Gastrocnemius medialis (tissue), 4 donors: ENCODE data around the gene ANKRD50. TPM values are rescaled to one million over a fixed set of nuclear protein-coding genes. Genes with fewer than 3 reads are reported as not detected.

Experiments used
- ATAC-seq, 2 donors: fragments of 150-250 bp; one replicate each; pipeline ENCODE4 v1.9.1; 2016
- DNase-seq, 2 donors: peaks; one replicate each; pipeline ENCODE4 v3.0.0-alpha.2; 2019
- H3K27ac ChIP-seq, 4 donors: fragments of 200-600 bp; sonication (generic); 1 replicate in 1 of 4; 2 replicates in 3 of 4; pipeline ENCODE4 v1.5.1; 2016 to 2018; ENCODE audit warnings: mild to moderate bottlenecking in 2 of 4, moderate library complexity in 1 of 4
- H3K27me3 ChIP-seq, 3 donors: fragments of 200-600 bp; sonication (generic) in 2 of 3; 1 replicate in 1 of 3; 2 replicates in 2 of 3; pipeline versions ENCODE4 v1.5.1 to v1.6.0; 2016 to 2019; ENCODE audit warnings: mild to moderate bottlenecking in 1 of 3, moderate library complexity in 1 of 3
- H3K36me3 ChIP-seq, 2 donors: fragments of 200-600 bp; sonication (generic) in 1 of 2; one replicate each; pipeline ENCODE4 v1.5.1; 2017 to 2018
- H3K4me1 ChIP-seq, 2 donors: fragments of 200-600 bp; sonication (generic) in 1 of 2; one replicate each; pipeline ENCODE4 v1.5.1; 2016 to 2017; ENCODE audit warnings: mild to moderate bottlenecking in 2 of 2
- H3K4me3 ChIP-seq, 4 donors: fragments of 200-600 bp; sonication (generic) in 3 of 4; 1 replicate in 1 of 4; 2 replicates in 3 of 4; pipeline ENCODE4 v1.5.1; 2016 to 2019; ENCODE audit warnings: mild to moderate bottlenecking in 2 of 4
- H3K9me3 ChIP-seq, 3 donors: fragments of 200-600 bp; sonication (generic) in 2 of 3; 1 replicate in 1 of 3; 2 replicates in 2 of 3; pipeline ENCODE4 v1.5.1; 2016 to 2019
- CTCF ChIP-seq, 5 experiments: fragments of 450-650 bp in 3 of 5; fragments of 200-600 bp in 2 of 5; sonication (generic) in 2 of 5; IDR thresholded peaks in 4 of 5; conservative IDR thresholded peaks in 1 of 5; 1 replicate in 4 of 5; 2 replicates in 1 of 5; pipeline ENCODE4 v1.5.1; 2016 to 2019; ENCODE audit warnings: antibody characterized with exemption in 5 of 5, mild to moderate bottlenecking in 3 of 5, moderate library complexity in 3 of 5
- POLR2A ChIP-seq, 2 donors: fragments of 450-650 bp; IDR thresholded peaks; one replicate each; pipeline ENCODE4 v1.6.1; 2017; ENCODE audit warnings: antibody characterized with exemption in 2 of 2, mild to moderate bottlenecking in 2 of 2, moderate library complexity in 2 of 2
- in situ Hi-C, 4 donors: fragments of 200-750 bp; cut with MboI; loops; one replicate each; pipeline versions ENCODE4 v1.15.0 to v1.8.0; 2017; ENCODE audit warnings: low sequenced_read_pairs in 4 of 4
- intact Hi-C: fragments of 100-400 bp; cut with DNase I; formaldehyde crosslinking; loops from one replicate; pipeline ENCODE4 v1.15.1; 2023; ENCODE audit warnings: low total_unique reads
- total RNA-seq, 4 donors: library from RNA; depleted of rRNA; stranded (reverse); fragments of >200 nt; gene quantifications; one replicate each; pipeline versions ENCODE4 v1.1.0 to v1.2.3, GENCODE V29; 2016

The ANKRD50 gene
- total RNA-seq, 4 donors from 2014 or later = 2.5 to 4.2 (median 3.3) TPM

- H3K4me3 ChIP-seq = no peak overlapping the region
- no peaks in the 10 kb centered on the region for H3K27me3 ChIP-seq
- ATAC-seq (no peak), DNase-seq (no peak)
- no peaks in the 10 kb centered on the region for H3K4me1 ChIP-seq
- H3K27ac ChIP-seq = no peak overlapping the region
- TF ChIP-seq CTCF (IDR thresholded peaks at IDR 0.05 in 4 of 5, conservative IDR thresholded peaks at IDR 0.05 in 1 of 5) = no peak
- TF ChIP-seq POLR2A (IDR thresholded peaks at IDR 0.05) = no peak
- no peaks in the 10 kb centered on the region for H3K9me3 ChIP-seq
- H3K36me3 ChIP-seq = no peaks in the 10 kb centered on the region
- intact Hi-C loops (no loop called here), in situ Hi-C loops (no loop called here)
Observed at GRCh38 chr4:124635331-124635730, 77.2 kb downstream of the ANKRD50 start.

- H3K4me3 ChIP-seq = no peak overlapping the region
- H3K36me3 ChIP-seq = no peaks in the 10 kb centered on the region
- H3K9me3 ChIP-seq = no peaks in the 10 kb centered on the region
- in situ Hi-C loops = no loop called here
- no peaks in the 10 kb centered on the region for H3K27me3 ChIP-seq
- ATAC-seq (no peak), DNase-seq (no peak)
- no peaks in the 10 kb centered on the region for H3K4me1 ChIP-seq
- intact Hi-C loops = no loop called here
- H3K27ac ChIP-seq = no peak overlapping the region
- TF ChIP-seq CTCF (IDR thresholded peaks at IDR 0.05 in 4 of 5, conservative IDR thresholded peaks at IDR 0.05 in 1 of 5) = no peak
- no peak for TF ChIP-seq POLR2A (IDR thresholded peaks at IDR 0.05)
Observed at GRCh38 chr4:124633285-124633941, 79.1 kb downstream of the ANKRD50 start.

GRCh38 chr4:124632439-124632838 lies 80.1 kb downstream of the ANKRD50 start:
- ATAC-seq (no peak), DNase-seq (no peak)
- in situ Hi-C loops (no loop called here), intact Hi-C loops (no loop called here)
- Histone ChIP-seq H3K4me1 (no peaks in the 10 kb centered on the region), H3K27me3 (no peaks in the 10 kb centered on the region), H3K9me3 (no peaks in the 10 kb centered on the region), H3K36me3 (no peaks in the 10 kb centered on the region), H3K4me3 (no peak overlapping the region), H3K27ac (no peak overlapping the region)
- TF ChIP-seq POLR2A (IDR thresholded peaks at IDR 0.05) = no peak
- TF ChIP-seq CTCF (IDR thresholded peaks at IDR 0.05 in 4 of 5, conservative IDR thresholded peaks at IDR 0.05 in 1 of 5) = no peak

GRCh38 chr4:124631760-124632159 lies 80.8 kb downstream of the ANKRD50 start:
- intact Hi-C loops = no loop called here
- Histone ChIP-seq H3K9me3 (no peaks in the 10 kb centered on the region), H3K27ac (no peak overlapping the region), H3K27me3 (no peaks in the 10 kb centered on the region), H3K4me1 (no peaks in the 10 kb centered on the region), H3K4me3 (no peak overlapping the region), H3K36me3 (no peaks in the 10 kb centered on the region)
- TF ChIP-seq CTCF (IDR thresholded peaks at IDR 0.05 in 4 of 5, conservative IDR thresholded peaks at IDR 0.05 in 1 of 5) (no peak), POLR2A (IDR thresholded peaks at IDR 0.05) (no peak)
- in situ Hi-C loops = no loop called here
- ATAC-seq = peak; percentile 45 to 69
- no peak for DNase-seq

GRCh38 chr4:124629681-124630080 lies 82.9 kb downstream of the ANKRD50 start:
- intact Hi-C loops = no loop called here
- no peak for DNase-seq
- H3K36me3 ChIP-seq = no peaks in the 10 kb centered on the region
- TF ChIP-seq CTCF (IDR thresholded peaks at IDR 0.05 in 4 of 5, conservative IDR thresholded peaks at IDR 0.05 in 1 of 5) (no peak), POLR2A (IDR thresholded peaks at IDR 0.05) (no peak)
- no peak for ATAC-seq
- H3K27me3 ChIP-seq = no peaks in the 10 kb centered on the region
- in situ Hi-C loops = no loop called here
- no peak overlapping the region for H3K4me3 ChIP-seq
- no peaks in the 10 kb centered on the region for H3K9me3 ChIP-seq
- no peak overlapping the region for H3K27ac ChIP-seq
- H3K4me1 ChIP-seq = no peaks in the 10 kb centered on the region
